Endothelial cell of umbilical vein (primary cell): Measurements from ENCODE around the gene GET4. TPM values are rescaled to one million over a fixed set of nuclear protein-coding genes. Genes with fewer than 3 reads are reported as not detected.

ENCODE experiments used
- BruUV-seq: library from RNA; stranded (reverse); fragments of 400-500 nt; replicated peaks from 2 replicates; lab custom pipeline; 2021; lab: Mats Ljungman, UMichigan
- CTCF ChIA-PET: fragments of 300-600, 350-600 bp; sonication (Branson Sonifier 250); formaldehyde crosslinking; loops from one replicate; lab custom pipeline; 2021; ENCODE audit warnings: antibody characterized with exemption, inconsistent platforms; lab: Charles Lee
- POLR2A ChIA-PET: fragments of 300-600, 350-600 bp; sonication (Branson Sonifier 250); formaldehyde crosslinking; loops from one replicate; lab custom pipeline; 2021; ENCODE audit warnings: antibody characterized with exemption, inconsistent platforms; lab: Charles Lee
- DNase-seq: peaks from one replicate; pipeline ENCODE4 v3.0.0-alpha.2; 2011; ENCODE audit warnings: low read depth, low spot score
- FAIRE-seq: peaks from 2 replicates; lab custom pipeline; 2011; peaks lifted over from hg19 to GRCh38; lab: Jason Lieb, UNC
- H2AFZ ChIP-seq: 2 replicates; pipeline ENCODE4 v1.6.0; 2012; ENCODE audit warnings: low read depth, low read length, control low read depth, inconsistent platforms
- H3K27ac ChIP-seq: 2 replicates; pipeline ENCODE4 v1.5.1; 2011; ENCODE audit warnings: low read depth, mild to moderate bottlenecking, control low read depth, low read length, moderate library complexity; ENCODE audit not compliant: insufficient read depth
- H3K27me3 ChIP-seq, 2 experiments: 2 replicates each; pipeline versions ENCODE4 v1.6.0 to v1.6.1; 2011; ENCODE audit warnings: low read length in 2 of 2, mixed read lengths in 1 of 2; ENCODE audit not compliant: control insufficient read depth in 2 of 2, insufficient read depth in 2 of 2
- H3K36me3 ChIP-seq, 2 experiments: 2 replicates in 1 of 2; 3 replicates in 1 of 2; pipeline ENCODE4 v1.5.1; 2011; ENCODE audit warnings: low read length in 2 of 2, mild to moderate bottlenecking in 1 of 2, moderate library complexity in 1 of 2; ENCODE audit not compliant: control insufficient read depth in 2 of 2, insufficient read depth in 2 of 2; ENCODE audit errors: extremely low read depth in 1 of 2
- H3K4me1 ChIP-seq: 3 replicates; pipeline ENCODE4 v1.5.1; 2011; ENCODE audit warnings: mild to moderate bottlenecking, low read length; ENCODE audit not compliant: control insufficient read depth, insufficient read depth; ENCODE audit errors: extremely low read depth
- H3K4me2 ChIP-seq: 2 replicates; pipeline ENCODE4 v1.6.1; 2011; ENCODE audit warnings: low read length, control low read depth, mixed read lengths; ENCODE audit not compliant: insufficient read depth
- H3K4me3 ChIP-seq, 3 experiments: fragments of 200-600 bp in 1 of 3; sonication (generic), shearing (Covaris generic) in 1 of 3; replicated peaks in 1 of 3; 2 replicates each; pipeline ENCODE4 v1.5.1; 2011 to 2016; ENCODE audit warnings: control low read depth in 3 of 3, low read length in 3 of 3, mild to moderate bottlenecking in 2 of 3, inconsistent platforms in 1 of 3, low read depth in 1 of 3, moderate library complexity in 1 of 3; ENCODE audit not compliant: insufficient read depth in 1 of 3
- H3K79me2 ChIP-seq: 2 replicates; pipeline ENCODE4 v1.6.0; 2012; ENCODE audit warnings: low read length, inconsistent platforms; ENCODE audit not compliant: control insufficient read depth, insufficient read depth
- H3K9ac ChIP-seq: replicated peaks from 2 replicates; pipeline ENCODE3; 2011; ENCODE audit warnings: low read length, control low read depth; ENCODE audit not compliant: insufficient read depth; ENCODE audit errors: extremely low read depth
- H3K9me1 ChIP-seq: replicated peaks from 3 replicates; pipeline ENCODE4 v1.6.0; 2011; ENCODE audit warnings: mild to moderate bottlenecking, low read length; ENCODE audit not compliant: control insufficient read depth, insufficient read depth; ENCODE audit errors: extremely low read depth
- H3K9me3 ChIP-seq: replicated peaks from 2 replicates; pipeline ENCODE4 v1.5.1; 2012; ENCODE audit warnings: low read length, inconsistent platforms; ENCODE audit not compliant: control insufficient read depth, insufficient read depth
- H4K20me1 ChIP-seq: replicated peaks from 2 replicates; pipeline ENCODE3; 2011; ENCODE audit warnings: mild to moderate bottlenecking, low read length; ENCODE audit not compliant: control insufficient read depth, insufficient read depth; ENCODE audit errors: extremely low read depth
- CTCF ChIP-seq, 2 donors: IDR thresholded peaks; 1 replicate in 1 of 2; 2 replicates in 1 of 2; pipeline ENCODE4 v1.5.1; 2011; ENCODE audit warnings: low read length in 2 of 2, mild to moderate bottlenecking in 2 of 2, moderate library complexity in 2 of 2, control low read depth in 1 of 2, inconsistent platforms in 1 of 2, low read depth in 1 of 2; ENCODE audit not compliant: insufficient read depth in 1 of 2; ENCODE audit errors: extremely low read depth in 1 of 2
- GATA2 ChIP-seq: IDR thresholded peaks from 2 replicates; pipeline ENCODE4 v1.7.0; 2011; ENCODE audit warnings: low read depth, mild to moderate bottlenecking, moderate library complexity, mixed read lengths, low read length; ENCODE audit not compliant: insufficient read length, insufficient read depth
- JUN ChIP-seq: IDR thresholded peaks from 2 replicates; pipeline ENCODE4 v1.6.1; 2011; ENCODE audit warnings: borderline replicate concordance, low read depth; ENCODE audit not compliant: insufficient read length, insufficient read depth
- MAX ChIP-seq: IDR thresholded peaks from 2 replicates; pipeline ENCODE4 v1.6.1; 2011; ENCODE audit not compliant: insufficient read depth, insufficient read length
- POLR2A ChIP-seq: IDR thresholded peaks from 2 replicates; pipeline ENCODE4 v1.6.1; 2012; ENCODE audit warnings: low read depth, mild to moderate bottlenecking, control low read depth, low read length
- POLR2AphosphoS5 ChIP-seq: IDR thresholded peaks from 2 replicates; pipeline ENCODE4 v1.6.1; 2012; ENCODE audit warnings: low read depth, mild to moderate bottlenecking, control low read depth, low read length, moderate library complexity; ENCODE audit not compliant: insufficient read depth
- dilution Hi-C: fragments of 300-500 bp; cut with MboI; formaldehyde crosslinking; loops from one replicate; pipeline ENCODE4 v1.15.0; 2019; ENCODE audit warnings: low sequenced_read_pairs; ENCODE audit not compliant: extremely low pct_ligation_motif_present
- intact Hi-C: fragments of 100-400 bp; cut with micrococcal nuclease; formaldehyde crosslinking; loops from one replicate; pipeline ENCODE4 v1.10.0; 2022
- polyA plus RNA-seq, 4 experiments: library from polyadenylated mRNA; depleted of rRNA in 3 of 4; stranded (reverse) in 3 of 4; unstranded in 1 of 4; fragments of >200 nt; gene quantifications; 2 replicates each; pipeline versions ENCODE4 v1.2.1 to v1.2.3, GENCODE V29; 2011 to 2012; ENCODE audit warnings: missing spikeins in 1 of 4
- total RNA-seq: library from RNA; stranded (reverse); gene quantifications from 2 replicates; pipeline ENCODE4 v1.2.3, GENCODE V29; 2021

GET4 gene
- total and polyA plus RNA-seq, 2 donors (not counting 3 experiments of a cell fraction or from before 2014, with no cell fraction given): 48.4 to 58.1 TPM

- H2AFZ ChIP-seq: no peak overlapping the region
- H3K4me1 ChIP-seq: no peaks in the 10 kb centered on the region
- no peak overlapping the region for H3K9ac ChIP-seq
- ChIA-PET CTCF (interaction anchor here (1.0 to 1.2 kb wide), 3 partner anchors 42 to 155 kb away, joined by 3 to 5 read pairs (median 4); no protein-coding TSS in a partner anchor), POLR2A (no interaction called here)
- DNase-seq (no peak), FAIRE-seq (no peak)
- dilution Hi-C loops (no loop called here), intact Hi-C loops (no loop called here)
- no peaks in the 10 kb centered on the region for H3K9me1 ChIP-seq
- no peak overlapping the region for H3K4me2 ChIP-seq
- no TSS peak for BruUV-seq
- no peaks in the 10 kb centered on the region for H4K20me1 ChIP-seq
- no peaks in the 10 kb centered on the region for H3K36me3 ChIP-seq
- H3K9me3 ChIP-seq: no peaks in the 10 kb centered on the region
- H3K4me3 ChIP-seq: no peak overlapping the region
- TF ChIP-seq GATA2: no peak
- no peak for TF ChIP-seq POLR2A
- no peak for TF ChIP-seq JUN
- no peak for TF ChIP-seq POLR2AphosphoS5
- H3K79me2 ChIP-seq: no peaks in the 10 kb centered on the region
- peaks cover 5 to 6% of the 10 kb centered on the region in 2 experiments for H3K27me3 ChIP-seq
- no peak overlapping the region for H3K27ac ChIP-seq
Measured at GRCh38 chr7:910441-910861, 34.1 kb downstream of the GET4 start.

GRCh38 chr7:910931-911431, 34.6 kb downstream of the GET4 start:
- ChIA-PET POLR2A (no interaction called here), CTCF (interaction anchor here (1.1 kb wide), 1 partner anchor 41 kb away, joined by 3 read pairs; no protein-coding TSS in a partner anchor)
- BruUV-seq: no TSS peak
- H3K4me2 ChIP-seq: no peak overlapping the region
- no peaks in the 10 kb centered on the region for H3K79me2 ChIP-seq
- H3K9me1 ChIP-seq: no peaks in the 10 kb centered on the region
- dilution Hi-C loops (no loop called here), intact Hi-C loops (no loop called here)
- TF ChIP-seq CTCF (IDR thresholded peaks at IDR 0.05; ENCODE audit: extremely low read depth in 1 of 2, insufficient read depth in 1 of 2, low read depth in 1 of 2, low read length in 2 of 2) (no peak), MAX (no peak), POLR2A (no peak), JUN (no peak)
- H3K36me3 ChIP-seq: no peaks in the 10 kb centered on the region
- H3K27me3 ChIP-seq: peaks cover 3 to 6% of the 10 kb centered on the region in 2 experiments
- DNase-seq (no peak), FAIRE-seq (no peak)
- no peaks in the 10 kb centered on the region for H4K20me1 ChIP-seq
- H3K27ac ChIP-seq: no peak overlapping the region
- no peaks in the 10 kb centered on the region for H3K9me3 ChIP-seq
- no peak overlapping the region for H3K9ac ChIP-seq
- H3K4me3 ChIP-seq: no peak overlapping the region
- H3K4me1 ChIP-seq: no peaks in the 10 kb centered on the region
- H2AFZ ChIP-seq: no peak overlapping the region
